Left lung (tissue), 10 donors: ENCODE data around the gene DTX3. TPM values are rescaled to one million over a fixed set of nuclear protein-coding genes. Genes with fewer than 3 reads are reported as not detected.

Experiments used
- ATAC-seq: fragments of 200-7000 bp; cut with Tn5 transposase; one replicate; pipeline ENCODE4 v1.9.1; 2020; ENCODE audit warnings: moderate library complexity
- DNase-seq, 4 donors: peaks; one replicate each; pipeline ENCODE4 v3.0.0-alpha.2; 2013 to 2020
- H3K27ac ChIP-seq, 2 donors: fragments of 200-600 bp; sonication (generic) in 1 of 2; one replicate each; pipeline versions ENCODE4 v1.5.0 to v1.8.0; 2020 to 2021
- H3K27me3 ChIP-seq, 2 donors: fragments of 200-600 bp; sonication (generic) in 1 of 2; one replicate each; pipeline versions ENCODE4 v1.5.0 to v1.8.0; 2020 to 2021
- H3K36me3 ChIP-seq, 2 donors: fragments of 200-600 bp; sonication (generic) in 1 of 2; one replicate each; pipeline versions ENCODE4 v1.5.0 to v1.8.0; 2020 to 2021
- H3K4me1 ChIP-seq, 2 donors: fragments of 200-600 bp; one replicate each; pipeline ENCODE4 v1.8.0; 2021
- H3K4me3 ChIP-seq, 2 donors: fragments of 200-600 bp; sonication (generic) in 1 of 2; one replicate each; pipeline versions ENCODE4 v1.5.0 to v1.8.0; 2020 to 2021; ENCODE audit warnings: mild to moderate bottlenecking in 1 of 2
- H3K9me3 ChIP-seq, 2 donors: fragments of 200-600 bp; sonication (generic) in 1 of 2; one replicate each; pipeline versions ENCODE4 v1.5.0 to v1.8.0; 2020 to 2021
- CTCF ChIP-seq, 2 donors: fragments of 200-600 bp; sonication (generic) in 1 of 2; IDR thresholded peaks; one replicate each; pipeline versions ENCODE4 v1.5.0 to v1.8.0; 2021; ENCODE audit warnings: antibody characterized with exemption in 2 of 2
- intact Hi-C, 2 donors: fragments of 100-400 bp; cut with DNase I; formaldehyde crosslinking; loops; one replicate each; pipeline versions ENCODE4 v1.11.2 to v1.14.2; 2022
- polyA plus RNA-seq, 6 donors: library from polyadenylated mRNA; unstranded; fragments of 120-200 nt; gene quantifications; one replicate each; pipeline ENCODE4 v1.2.1, GENCODE V29; 2013; ENCODE audit not compliant: insufficient read length in 6 of 6
- total RNA-seq, 2 donors: library from RNA; stranded (reverse); fragmentation: NEBNext Ultra II Directional; extraction: Animal tissue kit (Norgen Biotek cat#: 25700); gene quantifications; one replicate each; pipeline ENCODE4 v1.2.1, GENCODE V29; 2021
- donor health status: DM: no; HTN: yes; CAD: no.
- donor health status: DM: no; HTN: no; CAD: no.

Gene DTX3
- total and polyA plus RNA-seq, 8 donors = 20.1 to 64.8 (median 54.4) TPM

DNA sequence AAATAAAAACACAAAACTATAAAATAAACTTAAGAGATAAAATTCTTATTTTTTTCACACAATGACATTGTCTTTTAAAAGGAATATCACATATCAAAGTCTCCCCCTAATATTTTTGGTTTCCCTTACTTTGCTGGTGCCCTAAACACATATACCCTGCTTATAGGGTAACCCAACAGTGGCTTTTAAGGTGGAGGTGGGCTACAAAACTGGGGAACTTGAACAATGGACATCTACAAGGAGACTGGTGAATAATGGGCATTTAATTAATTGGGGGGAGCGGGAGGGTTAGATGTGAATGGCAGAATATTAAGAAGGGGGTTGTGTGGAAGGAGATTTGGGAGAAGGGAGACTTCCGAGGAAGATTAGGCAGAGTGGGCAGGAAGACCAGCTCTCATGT lies 18.8 kb downstream of the DTX3 start:
- Histone ChIP-seq H3K4me1 (peaks cover 13 to 43% of the 10 kb centered on the region in 2 donors), H3K27ac (no peak overlapping the region), H3K27me3 (peaks cover 71 to 100% of the 10 kb centered on the region in 2 donors), H3K9me3 (no peaks in the 10 kb centered on the region), H3K36me3 (no peaks in the 10 kb centered on the region), H3K4me3 (no peak overlapping the region)
- intact Hi-C loops = loop anchor here in 1 of 2 donors (2.0 kb wide), 1 partner anchor 41 kb away; no protein-coding TSS in a partner anchor
- no peak for TF ChIP-seq CTCF (IDR thresholded peaks at IDR 0.05)
- ATAC-seq (no peak), DNase-seq (no peak)

DNA sequence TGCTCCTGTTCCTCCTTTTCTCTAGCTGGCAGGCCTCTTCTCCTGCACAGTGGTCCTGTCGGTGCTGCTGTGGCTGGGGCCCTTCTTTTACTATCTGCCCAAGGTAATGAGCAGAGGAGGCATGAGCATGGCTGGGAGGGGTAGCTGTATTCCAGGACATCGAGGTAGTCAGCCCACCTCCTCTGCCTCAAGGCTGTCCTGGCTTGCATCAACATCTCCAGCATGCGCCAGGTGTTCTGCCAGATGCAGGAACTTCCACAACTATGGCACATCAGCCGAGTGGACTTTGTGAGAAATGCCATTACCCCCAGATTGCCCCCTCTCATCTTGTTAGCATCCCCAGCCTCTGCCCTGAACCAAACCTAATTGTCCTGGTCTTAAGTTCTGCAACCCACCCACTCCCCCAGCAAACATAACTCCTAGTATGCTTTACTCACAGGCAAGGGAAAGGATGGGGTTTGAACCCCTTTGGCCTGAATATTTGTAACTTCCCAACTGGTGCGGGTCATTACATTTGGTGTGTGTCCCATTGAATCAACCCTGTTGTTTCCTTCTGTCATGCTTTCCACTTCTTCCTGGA lies 19.3 kb downstream of the DTX3 start:
- intact Hi-C loops = loop anchor here in 1 of 2 donors (2.0 kb wide), 1 partner anchor 41 kb away; no protein-coding TSS in a partner anchor
- DNase-seq = no peak
- no peaks in the 10 kb centered on the region for H3K36me3 ChIP-seq
- no peak for ATAC-seq
- no peaks in the 10 kb centered on the region for H3K9me3 ChIP-seq
- H3K27me3 ChIP-seq = peaks cover 75 to 100% of the 10 kb centered on the region in 2 donors
- H3K4me3 ChIP-seq = no peak overlapping the region
- H3K27ac ChIP-seq = no peak overlapping the region
- H3K4me1 ChIP-seq = peaks cover 13 to 43% of the 10 kb centered on the region in 2 donors
- TF ChIP-seq CTCF (IDR thresholded peaks at IDR 0.05) = no peak

GRCh38 chr12:57624441-57625220 lies 20.0 kb downstream of the DTX3 start:
- H3K4me1 ChIP-seq = peaks cover 13 to 38% of the 10 kb centered on the region in 2 donors
- TF ChIP-seq CTCF (IDR thresholded peaks at IDR 0.05) = no peak
- no peak for ATAC-seq
- no peaks in the 10 kb centered on the region for H3K9me3 ChIP-seq
- intact Hi-C loops = no loop called here
- H3K27ac ChIP-seq = no peak overlapping the region
- H3K27me3 ChIP-seq = peaks cover 68 to 100% of the 10 kb centered on the region in 2 donors
- no peak overlapping the region for H3K4me3 ChIP-seq
- H3K36me3 ChIP-seq = no peaks in the 10 kb centered on the region
- DNase-seq = no peak

GRCh38 chr12:57625261-57626032 lies 20.8 kb downstream of the DTX3 start:
- H3K4me3 ChIP-seq = no peak overlapping the region
- no peak for ATAC-seq
- H3K4me1 ChIP-seq = peaks cover 13 to 33% of the 10 kb centered on the region in 2 donors
- intact Hi-C loops = no loop called here
- H3K9me3 ChIP-seq = no peaks in the 10 kb centered on the region
- no peak for TF ChIP-seq CTCF (IDR thresholded peaks at IDR 0.05)
- H3K27me3 ChIP-seq = peaks cover 60 to 100% of the 10 kb centered on the region in 2 donors
- H3K27ac ChIP-seq = no peak overlapping the region
- H3K36me3 ChIP-seq = no peaks in the 10 kb centered on the region
- no peak for DNase-seq
